Ishikawa (cell line): Measurements from ENCODE around the gene LCAT.

Experiments
- EP300 ChIP-seq: IDR thresholded peaks from 2 replicates; pipeline ENCODE4 v1.6.1; 2012; ENCODE audit warnings: borderline replicate concordance
- TAF1 ChIP-seq: IDR thresholded peaks from 2 replicates; pipeline ENCODE4 v1.6.1; 2012; ENCODE audit warnings: low read depth, mild to moderate bottlenecking
- TCF12 ChIP-seq: IDR thresholded peaks from 2 replicates; pipeline ENCODE4 v1.6.1; 2012; ENCODE audit warnings: low read depth
- YY1 ChIP-seq: IDR thresholded peaks from 2 replicates; pipeline ENCODE4 v1.6.1; 2012; ENCODE audit warnings: low read depth
- ZBTB7A ChIP-seq: IDR thresholded peaks from 2 replicates; pipeline ENCODE4 v1.6.1; 2012; ENCODE audit warnings: low read depth
- TF ChIP-seq, protein P1 (sequence below): IDR thresholded peaks from 2 replicates; pipeline ENCODE4 v1.6.1; 2012

DNA sequence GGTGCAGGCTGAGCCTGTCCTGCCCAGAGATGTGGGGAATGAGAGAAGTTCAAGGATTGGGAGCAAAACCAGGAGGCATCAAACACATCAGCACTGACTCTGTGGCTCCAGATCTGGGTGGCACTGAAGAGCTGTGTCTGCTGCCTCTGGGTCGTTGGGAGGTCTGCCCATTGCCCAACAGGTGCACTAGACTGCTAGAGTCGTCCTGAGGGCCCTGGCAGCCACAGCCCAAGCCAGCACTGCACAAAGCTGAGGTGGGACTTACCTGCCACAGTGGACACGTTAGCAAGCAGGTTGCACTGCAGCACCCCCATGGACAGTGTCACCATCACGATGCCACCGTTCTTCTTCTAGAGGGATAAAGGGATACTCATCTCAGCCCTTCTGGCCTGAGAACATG lies 33.1 kb upstream of the LCAT start:
- TF ChIP-seq, protein P1, sequence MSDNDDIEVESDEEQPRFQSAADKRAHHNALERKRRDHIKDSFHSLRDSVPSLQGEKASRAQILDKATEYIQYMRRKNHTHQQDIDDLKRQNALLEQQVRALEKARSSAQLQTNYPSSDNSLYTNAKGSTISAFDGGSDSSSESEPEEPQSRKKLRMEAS, result no peak
- TF ChIP-seq EP300 (no peak), YY1 (no peak), TCF12 (no peak), ZBTB7A (no peak), TAF1 (no peak)
